Amniotic stem cell (primary cell): ENCODE data around the gene ACTL8.

Experiments
- DNase-seq: peaks from one replicate; lab custom pipeline; 2025; lab: John Stamatoyannopoulos, UW

Gene ACTL8

DNA sequence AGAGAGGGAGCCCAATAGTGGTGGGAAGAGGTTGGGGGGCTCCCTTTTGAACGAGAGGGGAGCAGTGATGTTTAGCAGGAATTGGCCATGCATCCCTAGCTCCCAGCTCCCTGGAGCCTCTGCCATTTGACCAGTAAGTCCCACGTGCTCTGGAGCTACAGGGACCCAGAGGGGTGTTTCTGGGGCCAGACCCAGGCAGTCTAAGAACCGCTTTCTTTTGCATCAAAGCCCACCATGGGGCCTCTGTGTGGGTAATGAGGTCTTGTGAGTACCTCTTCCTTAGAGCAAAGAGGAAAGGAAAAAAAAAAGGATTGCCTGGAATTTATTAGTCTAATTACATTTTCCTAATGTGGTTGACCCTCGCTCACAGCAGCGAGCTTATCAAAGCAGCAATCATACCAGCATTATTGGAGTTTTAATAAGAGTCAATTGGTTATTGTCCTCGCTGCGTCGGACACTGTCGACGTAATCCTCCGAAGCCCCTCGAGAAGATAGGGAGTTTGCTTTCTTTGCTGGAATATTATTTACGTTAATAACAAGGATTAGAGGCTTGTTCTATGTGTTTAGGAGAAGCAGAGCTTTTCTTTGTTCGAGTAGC lies 17.6 kb downstream of the ACTL8 start:
- DNase-seq: no peak

DNA sequence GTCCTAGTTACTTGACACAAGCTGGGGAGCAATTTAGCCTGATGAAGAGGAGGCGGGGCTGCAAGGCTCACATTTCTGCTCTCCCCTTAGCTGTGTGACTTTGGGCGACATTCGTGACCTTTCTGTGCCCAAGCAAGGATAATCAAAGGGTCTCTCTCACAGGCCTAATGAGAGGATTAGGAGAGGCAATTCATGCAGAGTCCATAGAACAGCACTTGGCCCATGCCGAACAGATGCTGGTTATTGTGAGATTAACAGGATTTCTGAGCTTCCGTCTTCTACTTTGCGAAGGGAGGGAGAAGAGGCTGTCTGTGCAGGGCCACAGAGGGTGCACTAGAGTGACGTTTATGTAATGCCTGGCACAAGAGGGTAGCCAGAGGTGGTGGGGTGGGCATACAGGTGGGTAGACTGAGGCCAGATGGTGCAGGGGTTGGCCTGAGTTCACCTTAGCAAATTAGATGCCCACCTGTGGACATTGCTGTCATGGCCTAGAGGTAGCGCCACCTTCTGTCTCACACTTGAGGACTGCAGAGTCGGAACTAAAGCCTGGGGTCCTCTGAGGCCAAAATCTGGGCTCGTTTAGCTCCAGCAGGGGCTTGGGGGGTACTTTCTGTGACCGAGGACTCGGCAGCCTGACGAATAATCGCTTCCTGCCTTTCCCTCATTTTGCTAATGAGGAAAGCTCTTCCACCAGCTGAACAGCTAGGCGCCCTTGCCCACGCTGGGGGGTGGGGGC lies 18.6 kb downstream of the ACTL8 start:
- no peak for DNase-seq

DNA sequence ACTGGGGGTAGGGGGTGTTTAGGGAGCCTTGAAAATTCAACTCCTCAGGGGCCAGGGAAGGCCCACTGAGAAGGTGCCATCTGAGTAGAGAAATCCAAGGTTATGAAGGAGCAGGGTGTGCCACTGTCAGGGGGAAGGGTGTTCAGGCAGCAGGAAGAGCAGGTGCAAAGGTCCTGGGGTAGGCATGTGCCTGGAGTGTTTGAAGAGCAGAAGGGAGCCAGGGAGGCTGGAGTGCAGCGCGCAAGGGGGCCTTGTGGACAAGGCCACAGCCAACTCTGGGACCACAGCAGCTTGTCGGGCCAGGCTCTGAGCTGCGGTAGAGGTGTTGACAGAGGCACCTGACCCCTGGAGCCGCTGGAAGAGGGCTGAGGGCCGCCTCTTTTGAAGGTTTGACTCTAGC lies 19.3 kb downstream of the ACTL8 start:
- DNase-seq: no peak

DNA sequence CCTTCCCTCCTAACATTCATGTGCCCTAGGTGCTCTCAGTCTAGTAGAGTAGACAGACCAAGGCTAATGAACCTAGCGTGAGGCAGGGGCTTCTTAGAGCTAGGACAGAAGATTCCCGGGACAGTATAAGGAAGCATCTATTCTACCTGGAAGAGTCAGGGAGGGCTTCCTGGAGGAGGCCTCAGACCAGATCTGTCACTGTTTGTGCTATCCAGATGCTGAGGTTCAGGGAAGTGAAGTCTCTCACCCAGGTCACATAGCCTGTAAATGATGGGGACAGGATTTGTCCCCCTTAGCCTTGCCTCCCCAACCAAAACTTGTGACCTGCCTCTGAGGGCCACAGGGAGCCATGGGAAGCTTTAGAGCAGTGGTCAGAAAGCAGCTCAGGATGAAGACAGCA lies 20.7 kb downstream of the ACTL8 start:
- DNase-seq: no peak

DNA sequence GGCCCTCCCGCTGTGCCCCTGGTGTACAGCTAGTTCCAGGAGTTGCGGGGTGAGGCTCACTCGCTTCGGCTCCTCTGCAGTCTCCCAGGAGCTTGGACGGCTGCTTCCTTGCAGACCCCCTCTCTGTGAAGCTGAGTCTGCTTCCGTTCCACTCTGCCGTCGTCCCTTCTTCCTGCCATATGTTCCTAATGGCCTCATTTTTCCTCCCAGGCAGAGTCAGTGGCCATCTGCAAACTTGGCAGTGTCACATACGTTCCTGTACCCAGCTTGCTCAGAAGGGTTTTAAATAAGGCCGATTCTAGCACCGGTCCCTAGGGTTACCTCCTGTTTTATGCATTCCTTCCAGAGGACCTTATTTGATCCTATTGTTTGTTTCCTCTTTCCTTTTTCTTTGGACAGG lies 21.3 kb downstream of the ACTL8 start:
- DNase-seq: no peak

DNA sequence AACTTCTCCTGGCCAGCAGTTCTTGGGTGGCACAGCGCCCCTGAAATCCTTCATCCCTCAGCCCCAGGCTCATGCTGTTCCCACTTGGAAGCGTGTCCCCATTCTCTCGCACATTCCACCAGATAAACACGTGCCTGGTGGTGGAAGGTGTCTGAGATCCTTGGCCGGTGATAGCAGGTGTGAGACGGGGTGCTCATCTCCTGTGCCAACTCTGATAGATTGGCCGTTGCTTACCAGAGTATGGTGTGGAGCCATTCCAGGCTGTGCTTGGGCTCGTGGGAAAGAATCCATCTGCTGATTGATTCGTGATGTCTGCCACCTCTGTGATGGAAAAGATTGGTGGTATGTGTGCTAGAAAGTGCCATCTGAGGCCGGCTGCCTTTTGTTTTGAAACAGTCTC lies 22.2 kb downstream of the ACTL8 start:
- DNase-seq: no peak

DNA sequence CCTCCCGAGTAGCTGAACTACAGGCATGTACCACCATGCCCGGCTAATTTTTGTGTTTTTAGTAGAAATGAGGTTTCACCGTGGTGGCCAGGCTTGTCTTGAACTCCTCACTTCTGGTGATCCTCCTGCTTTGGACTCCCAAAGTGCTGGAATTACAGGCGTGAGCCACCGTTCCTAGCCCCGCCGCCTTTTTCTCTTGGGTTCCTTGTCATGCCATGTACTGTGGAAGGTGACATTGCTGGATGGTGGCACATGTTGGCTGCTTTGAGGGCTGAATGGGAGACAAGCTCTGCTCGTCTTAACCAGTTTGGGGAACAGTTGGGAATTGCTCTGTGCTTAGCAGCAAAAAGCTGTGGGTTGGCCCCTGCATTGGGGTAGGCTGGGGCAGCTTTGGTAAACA lies 22.7 kb downstream of the ACTL8 start:
- no peak for DNase-seq

DNA sequence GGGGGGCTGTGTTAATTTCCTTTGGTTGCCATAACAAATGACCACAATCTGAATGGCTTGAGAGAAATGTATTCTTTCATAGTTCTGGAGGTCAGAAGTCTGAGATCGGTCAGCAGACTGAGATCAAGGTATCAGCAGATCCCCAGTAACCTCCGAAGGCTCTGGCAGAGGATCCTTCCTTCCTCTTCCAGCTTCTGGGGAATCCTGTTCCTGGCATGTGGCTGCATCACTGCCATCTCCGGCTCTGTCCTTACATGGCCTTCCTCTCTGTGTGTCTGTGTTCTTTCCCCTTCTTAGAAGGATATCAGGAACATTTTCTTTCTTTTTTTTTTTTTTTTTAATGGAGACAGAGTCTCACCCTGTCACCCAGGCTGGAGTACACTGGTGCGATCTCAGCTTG lies 25.8 kb downstream of the ACTL8 start:
- no peak for DNase-seq

DNA sequence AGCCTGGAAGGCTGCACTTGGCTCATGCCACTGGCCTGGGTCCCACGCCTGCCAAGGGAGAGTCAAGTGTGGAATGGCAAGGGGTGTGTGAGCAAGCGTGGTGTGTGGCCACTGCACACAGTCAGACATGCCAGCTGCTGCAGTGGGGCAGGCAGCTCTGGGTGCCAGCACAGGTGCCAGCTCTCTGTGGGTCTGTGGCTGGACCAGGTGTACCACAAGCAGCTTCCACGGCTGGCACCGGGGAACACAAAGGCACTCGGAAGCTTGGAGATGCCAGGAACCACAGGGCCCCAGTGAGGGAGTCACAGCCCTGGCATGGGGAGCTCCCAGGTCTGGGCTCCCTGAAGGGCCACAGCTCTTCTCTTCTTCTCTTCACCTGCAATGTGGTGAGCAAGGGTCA lies 34.8 kb downstream of the ACTL8 start:
- no peak for DNase-seq

DNA sequence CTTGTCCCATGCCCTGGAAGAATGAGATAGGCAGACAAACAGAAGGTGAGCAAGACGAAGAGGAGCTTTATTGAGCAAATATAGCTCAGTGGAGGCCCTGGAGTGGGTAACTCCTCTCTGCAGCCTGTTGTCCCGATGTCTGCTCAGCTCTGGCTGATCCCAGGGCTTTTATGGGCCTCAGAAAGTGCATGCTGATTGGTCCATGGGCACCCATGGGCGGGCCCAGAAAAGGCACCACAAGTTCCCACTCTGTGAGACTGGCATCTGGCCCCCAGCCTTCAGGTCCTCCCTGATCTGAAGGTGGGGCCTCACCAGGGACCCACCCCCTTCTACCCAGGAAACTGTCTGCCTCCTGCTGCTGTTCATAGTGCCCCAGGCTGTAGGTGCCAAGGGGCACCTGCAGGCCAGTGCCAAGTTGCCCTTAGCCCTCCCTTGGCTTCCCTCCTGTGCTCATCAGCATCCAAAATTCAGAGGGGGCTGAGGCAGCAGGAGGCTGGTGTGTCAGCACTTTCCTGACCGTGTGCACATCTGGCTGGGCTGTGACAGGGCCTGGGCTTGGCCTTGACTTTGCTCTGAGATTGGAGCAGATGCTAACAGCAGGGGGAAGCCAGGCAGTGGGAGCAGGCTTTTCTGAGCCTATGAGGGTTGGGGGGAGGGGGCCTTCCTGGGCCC lies 35.4 kb downstream of the ACTL8 start:
- DNase-seq: no peak

DNA sequence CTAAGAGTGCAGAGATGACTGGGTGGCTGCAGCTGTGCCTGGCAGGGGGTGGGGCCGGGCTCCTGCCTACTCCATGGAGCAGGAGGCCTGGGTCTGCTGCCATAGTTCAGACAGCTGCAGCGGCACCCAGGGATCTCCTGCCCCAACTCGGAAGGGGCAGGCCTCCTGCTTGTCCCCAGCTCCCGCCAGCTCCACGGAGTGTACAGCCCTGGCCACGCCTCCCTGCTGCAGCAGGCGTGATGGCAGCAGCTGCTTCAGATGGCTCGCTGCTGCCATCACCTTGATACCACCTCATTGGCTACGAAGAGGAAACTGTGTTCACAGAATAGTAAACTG lies 35.9 kb downstream of the ACTL8 start:
- no peak for DNase-seq

DNA sequence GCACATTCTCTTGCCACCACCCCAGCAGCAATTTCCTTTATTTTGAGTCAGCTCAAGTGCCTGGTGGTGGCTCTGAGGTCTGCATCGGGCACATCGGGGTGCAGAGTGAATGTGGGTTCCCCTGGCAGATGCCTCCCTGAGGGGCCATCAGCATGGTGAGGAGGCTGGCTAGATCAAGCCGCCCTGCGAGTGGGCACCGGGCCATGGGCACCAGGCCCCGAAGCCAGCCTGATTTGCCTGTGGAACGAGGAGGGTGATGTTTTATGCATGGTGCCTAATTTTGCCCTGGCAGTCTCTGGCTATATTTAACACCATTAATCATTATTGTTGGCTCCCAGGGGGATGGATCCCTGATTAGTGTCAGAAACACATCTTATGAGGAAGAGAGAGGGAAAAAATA lies 36.3 kb downstream of the ACTL8 start:
- DNase-seq: no peak

DNA sequence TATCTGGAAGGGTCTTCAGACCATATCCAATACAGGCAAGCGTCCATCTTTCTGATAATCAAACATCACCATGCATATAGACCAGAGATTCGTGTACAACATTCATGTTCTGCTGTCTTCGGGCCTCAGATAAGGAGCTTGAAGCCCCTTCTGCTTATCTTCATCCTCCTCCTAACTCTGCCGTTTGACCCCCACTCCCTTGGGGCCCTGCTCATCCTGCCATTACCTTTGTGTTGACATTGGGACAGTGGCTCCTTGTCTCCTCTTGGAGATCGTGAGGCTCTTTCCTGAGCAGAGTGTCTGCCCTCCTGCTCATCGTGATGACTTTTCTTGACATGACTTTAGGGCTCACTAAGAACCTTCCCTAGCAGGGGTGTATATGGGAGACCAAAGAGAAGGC lies 37.3 kb downstream of the ACTL8 start:
- DNase-seq: no peak

DNA sequence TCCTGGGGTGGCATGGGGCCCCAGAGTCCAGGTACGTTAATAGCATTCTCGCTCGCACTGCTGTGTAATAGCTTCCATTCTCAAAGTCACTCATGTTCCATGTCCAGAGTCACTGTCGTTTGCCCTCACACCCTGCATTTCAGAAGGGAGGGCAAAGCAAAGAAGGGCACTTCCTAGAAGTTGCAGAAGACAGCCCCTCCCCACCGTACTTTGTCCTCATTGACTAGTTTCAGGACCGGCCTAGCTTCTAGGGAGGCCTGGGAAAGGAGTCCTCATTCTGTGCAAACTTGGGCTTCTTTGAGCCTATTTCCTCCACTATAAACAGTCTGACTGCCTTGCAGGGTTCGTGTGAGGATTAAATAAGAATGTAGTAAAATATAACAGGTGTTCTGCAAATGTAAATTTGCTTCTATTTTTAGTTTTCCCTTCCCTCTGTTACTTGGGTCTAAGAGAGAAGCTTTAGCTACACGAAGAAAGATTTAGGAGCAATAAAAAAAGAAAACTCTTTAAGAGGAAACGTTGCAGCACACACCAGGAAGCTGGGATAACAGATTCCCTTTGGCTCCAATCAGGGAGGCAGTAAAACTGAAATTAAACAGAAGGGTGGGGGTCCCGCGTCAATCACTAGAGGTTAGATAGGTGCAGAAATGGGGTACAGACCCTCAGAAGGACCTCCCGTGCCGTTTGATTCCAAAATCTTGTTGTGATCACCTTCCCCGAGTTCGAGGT lies 40.1 kb downstream of the ACTL8 start:
- no peak for DNase-seq

DNA sequence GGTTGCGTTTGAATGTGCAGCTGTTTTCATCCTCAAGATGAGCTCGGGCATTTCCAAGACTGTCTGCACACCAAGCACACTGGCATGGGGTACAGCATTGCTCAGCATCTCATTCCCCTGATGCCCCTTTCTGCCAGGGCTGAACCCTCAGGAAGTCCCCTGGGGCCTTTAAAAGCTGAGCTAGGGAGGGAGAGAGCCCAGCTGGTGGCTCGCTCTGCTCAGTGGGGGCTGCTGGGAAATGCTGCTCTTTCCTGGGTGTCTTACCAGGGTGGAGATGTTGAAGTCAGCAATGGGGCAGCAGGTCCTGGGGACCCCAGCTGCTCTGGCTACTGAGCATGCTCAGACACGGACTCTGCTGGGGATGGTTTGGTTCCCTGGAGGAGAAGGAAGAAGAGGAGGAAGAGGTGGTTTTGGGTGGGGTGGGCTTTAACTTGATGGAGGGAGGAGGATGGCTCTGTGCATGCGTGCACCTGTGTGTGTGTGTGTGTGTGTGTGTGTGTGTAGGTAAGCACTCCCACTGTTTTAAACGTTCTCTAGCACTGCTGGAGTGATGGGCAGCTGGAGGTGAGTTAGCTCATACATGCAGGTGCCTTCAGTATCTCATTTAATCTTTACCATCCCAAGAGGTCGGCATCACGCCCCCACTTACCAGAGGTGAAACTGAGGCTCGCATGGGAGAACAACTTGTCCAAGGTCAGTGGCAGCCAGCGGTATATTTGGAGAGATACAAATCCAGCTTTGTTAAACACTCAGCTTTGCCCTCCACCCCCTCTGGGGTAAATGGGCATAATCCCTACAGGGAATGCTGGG lies 40.9 kb downstream of the ACTL8 start:
- DNase-seq: no peak

DNA sequence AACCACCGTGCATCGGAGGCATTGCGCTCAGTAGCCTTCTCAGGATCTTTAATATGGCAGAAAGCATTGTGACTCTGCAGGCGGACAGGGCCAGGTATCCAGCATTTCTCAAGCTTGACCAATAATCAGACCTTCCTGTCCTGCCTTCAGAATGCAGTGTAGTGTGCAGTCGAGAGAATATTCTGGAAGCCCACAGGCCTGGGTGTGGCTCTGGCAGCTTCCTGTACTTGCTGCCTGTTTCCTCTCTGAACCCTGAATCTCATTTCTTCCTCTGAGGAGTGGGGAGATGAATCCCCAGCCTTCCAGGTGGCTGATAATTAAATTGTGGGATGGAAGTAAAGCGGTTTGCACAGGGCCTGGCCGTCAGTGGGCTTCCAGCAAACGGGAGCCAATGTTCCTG lies 42.3 kb downstream of the ACTL8 start:
- no peak for DNase-seq

DNA sequence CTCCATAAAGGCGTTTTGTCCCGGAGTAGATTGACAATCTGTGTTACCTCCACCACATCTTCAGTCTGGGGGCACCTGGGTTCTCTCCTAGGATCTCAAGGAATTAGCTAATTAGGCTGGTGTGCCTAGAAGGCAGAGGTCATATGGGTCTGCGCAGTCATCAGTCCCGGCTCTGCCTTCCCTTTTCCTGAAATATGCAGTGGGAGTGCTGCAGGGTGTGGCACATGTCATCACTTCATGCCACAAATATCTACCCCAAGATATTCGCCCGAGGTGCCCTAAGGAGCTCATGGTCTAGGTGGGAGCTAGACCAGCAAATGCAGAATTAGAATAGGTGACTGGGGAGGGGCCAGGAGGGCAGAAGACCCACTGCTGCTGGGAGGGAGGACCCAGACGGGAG lies 42.9 kb downstream of the ACTL8 start:
- DNase-seq: no peak

DNA sequence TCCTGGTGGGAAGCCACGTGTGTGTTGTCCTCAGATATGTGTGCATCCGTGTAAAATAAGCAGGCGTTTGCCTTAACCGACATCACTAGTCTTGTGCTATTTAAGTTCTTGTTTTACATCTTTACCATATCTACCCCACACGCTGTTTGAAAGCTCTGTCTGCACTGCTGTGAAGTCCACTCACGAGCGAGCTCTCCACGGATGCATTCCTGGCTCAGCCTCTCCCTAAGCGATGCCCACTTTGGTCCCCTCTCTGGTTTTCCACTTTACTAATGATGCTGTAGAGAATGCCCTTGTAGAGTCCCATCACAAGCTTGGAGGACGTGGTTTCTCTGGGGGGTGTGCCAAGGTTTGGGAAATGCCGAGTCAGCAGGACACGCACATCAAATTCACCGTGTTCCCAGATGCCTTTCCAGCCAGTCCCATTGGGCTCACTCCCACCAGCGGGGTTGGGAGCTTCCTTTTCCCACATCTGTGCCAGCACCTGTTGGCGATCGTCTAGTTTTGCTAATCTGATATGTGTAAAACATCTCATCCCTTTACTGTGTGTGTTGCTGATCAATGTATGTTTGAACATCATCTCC lies 43.8 kb downstream of the ACTL8 start:
- no peak for DNase-seq

DNA sequence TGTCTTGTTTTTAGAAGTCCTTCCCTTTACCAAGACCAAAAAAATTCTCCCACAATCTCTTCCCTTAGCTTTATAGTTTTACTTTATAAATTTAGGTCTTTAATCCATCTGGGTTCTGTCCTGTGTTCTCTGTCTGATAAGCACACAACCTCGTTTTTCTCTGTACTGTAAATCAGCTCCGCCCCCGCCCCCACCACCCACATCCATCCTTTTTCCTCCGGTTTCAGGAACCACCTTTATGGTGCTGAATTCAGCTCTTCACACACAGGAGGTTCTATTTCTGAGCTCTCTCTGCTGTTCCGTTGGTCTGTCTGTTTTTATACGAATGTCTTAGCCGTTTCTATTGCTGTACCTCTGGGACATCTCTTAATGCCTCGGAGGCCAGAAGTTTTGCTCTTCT lies 44.5 kb downstream of the ACTL8 start:
- DNase-seq: no peak

DNA sequence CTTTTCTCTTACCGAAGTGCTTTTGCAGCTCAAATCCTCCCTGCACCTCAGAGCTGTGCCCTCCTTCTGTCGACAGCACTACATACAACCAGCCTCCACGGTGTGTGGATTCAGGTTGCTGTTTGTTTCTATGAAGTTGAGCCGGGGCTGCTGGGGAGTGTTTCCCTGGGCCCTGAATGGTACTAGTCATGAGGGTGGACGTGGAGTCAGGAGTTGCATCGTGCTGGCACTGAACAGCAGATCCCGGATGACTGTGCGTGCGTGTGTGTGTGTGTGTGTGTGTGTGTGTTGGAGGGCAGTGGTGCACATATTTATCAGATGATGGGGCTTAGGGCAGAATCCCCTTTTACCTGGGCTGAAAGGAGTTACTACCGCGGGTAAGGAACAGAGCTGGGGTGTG lies 47.0 kb downstream of the ACTL8 start:
- DNase-seq: no peak

DNA sequence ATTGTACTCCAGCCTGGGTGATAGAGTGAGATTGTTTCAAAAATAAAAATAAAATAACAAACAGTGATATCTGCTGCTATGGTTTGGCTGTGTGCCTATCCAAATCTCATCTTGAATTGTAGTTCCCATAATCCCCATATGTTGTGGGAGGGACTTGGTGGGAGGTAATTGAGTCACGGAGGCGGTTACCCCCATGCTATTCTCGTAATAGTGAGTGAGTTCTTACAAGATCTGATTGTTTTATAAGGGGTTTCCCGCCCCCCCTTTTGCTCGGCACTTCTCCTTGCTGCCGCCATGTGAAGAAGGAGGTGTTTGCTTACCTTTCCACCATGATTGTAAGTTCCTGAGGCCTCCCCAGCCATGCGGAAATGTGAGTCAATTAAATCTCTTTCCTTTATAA lies 47.8 kb downstream of the ACTL8 start:
- DNase-seq: no peak
